Bronchial epithelial cell (primary cell): ENCODE measurements around the gene FOSB. TPM values are rescaled to one million over a fixed set of nuclear protein-coding genes. Genes with fewer than 3 reads are reported as not detected.

ENCODE experiments used
- DNase-seq: peaks from one replicate; pipeline ENCODE4 v3.0.0-alpha.2; 2010; ENCODE audit warnings: low read depth
- FAIRE-seq: peaks from 2 replicates; lab custom pipeline; 2011; peaks lifted over from hg19 to GRCh38; lab: Jason Lieb, UNC
- H3K27me3 ChIP-seq: 2 replicates; pipeline ENCODE4 v1.5.1; 2011; ENCODE audit warnings: low read length; ENCODE audit not compliant: control insufficient read depth, insufficient read depth
- H3K36me3 ChIP-seq: 2 replicates; pipeline ENCODE4 v1.5.1; 2011; ENCODE audit warnings: low read length; ENCODE audit not compliant: control insufficient read depth, insufficient read depth
- H3K4me3 ChIP-seq: 2 replicates; pipeline ENCODE4 v1.5.1; 2011; ENCODE audit warnings: mild to moderate bottlenecking, low read depth, low read length, control low read depth
- total RNA-seq: library from RNA; depleted of rRNA; stranded (reverse); fragments of >200 nt; gene quantifications from 2 replicates; pipeline ENCODE4 v1.2.1, GENCODE V29; 2014
- TF ChIP-seq, protein P1 (sequence below): IDR thresholded peaks from 2 replicates; pipeline ENCODE4 v1.5.1; 2011; ENCODE audit warnings: mild to moderate bottlenecking, moderate library complexity, low read length, control low read depth, inconsistent platforms; ENCODE audit not compliant: insufficient read depth, severe bottlenecking

Gene FOSB
- total RNA-seq, 1 donor from 2014 or later: 4.2 TPM

DNA sequence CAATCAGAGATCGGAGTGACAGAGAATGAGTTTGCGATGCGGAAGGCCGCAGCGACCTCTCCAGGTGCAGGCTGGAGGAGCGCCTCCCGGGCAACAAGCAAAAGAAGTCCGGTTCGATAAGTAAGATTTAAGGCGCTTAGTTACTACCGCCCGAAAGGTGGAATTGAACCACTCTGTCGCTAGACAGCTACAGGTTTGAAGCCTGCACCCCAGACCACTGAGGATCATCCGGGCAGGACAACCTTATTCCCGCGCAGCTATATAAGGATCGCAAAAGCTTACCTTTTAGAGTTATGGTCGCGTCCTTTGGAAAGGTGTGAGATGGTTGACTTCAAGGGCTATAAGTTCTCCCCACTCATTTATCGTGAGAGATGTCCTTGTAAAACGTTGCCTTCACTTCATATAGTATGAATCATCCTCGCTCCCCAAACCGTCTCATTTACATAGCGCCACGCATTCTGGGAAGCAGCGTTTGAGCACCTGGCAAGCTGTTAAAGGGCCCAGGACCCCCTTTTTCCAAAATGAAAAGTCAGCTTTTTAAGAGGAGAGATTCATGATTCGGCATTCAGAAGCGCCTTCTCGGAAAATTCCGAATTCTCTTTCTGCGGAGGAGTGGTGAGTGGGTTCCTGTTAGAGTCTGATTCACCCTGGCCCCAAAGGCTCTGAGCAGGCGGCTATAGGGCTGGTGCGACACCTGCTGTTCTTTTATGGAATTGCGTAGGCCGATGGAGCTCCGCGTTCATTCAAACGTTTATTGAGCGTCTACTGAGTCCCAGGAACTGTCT, 10.8 kb downstream of the FOSB start:
- Histone ChIP-seq H3K4me3 (peak overlapping the region; percentile 46), H3K27me3 (no peaks in the 10 kb centered on the region), H3K36me3 (no peaks in the 10 kb centered on the region)
- TF ChIP-seq, protein P1, sequence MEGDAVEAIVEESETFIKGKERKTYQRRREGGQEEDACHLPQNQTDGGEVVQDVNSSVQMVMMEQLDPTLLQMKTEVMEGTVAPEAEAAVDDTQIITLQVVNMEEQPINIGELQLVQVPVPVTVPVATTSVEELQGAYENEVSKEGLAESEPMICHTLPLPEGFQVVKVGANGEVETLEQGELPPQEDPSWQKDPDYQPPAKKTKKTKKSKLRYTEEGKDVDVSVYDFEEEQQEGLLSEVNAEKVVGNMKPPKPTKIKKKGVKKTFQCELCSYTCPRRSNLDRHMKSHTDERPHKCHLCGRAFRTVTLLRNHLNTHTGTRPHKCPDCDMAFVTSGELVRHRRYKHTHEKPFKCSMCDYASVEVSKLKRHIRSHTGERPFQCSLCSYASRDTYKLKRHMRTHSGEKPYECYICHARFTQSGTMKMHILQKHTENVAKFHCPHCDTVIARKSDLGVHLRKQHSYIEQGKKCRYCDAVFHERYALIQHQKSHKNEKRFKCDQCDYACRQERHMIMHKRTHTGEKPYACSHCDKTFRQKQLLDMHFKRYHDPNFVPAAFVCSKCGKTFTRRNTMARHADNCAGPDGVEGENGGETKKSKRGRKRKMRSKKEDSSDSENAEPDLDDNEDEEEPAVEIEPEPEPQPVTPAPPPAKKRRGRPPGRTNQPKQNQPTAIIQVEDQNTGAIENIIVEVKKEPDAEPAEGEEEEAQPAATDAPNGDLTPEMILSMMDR: peak; percentile 93
- DNase-seq: peak; percentile 76
- FAIRE-seq: no peak

DNA sequence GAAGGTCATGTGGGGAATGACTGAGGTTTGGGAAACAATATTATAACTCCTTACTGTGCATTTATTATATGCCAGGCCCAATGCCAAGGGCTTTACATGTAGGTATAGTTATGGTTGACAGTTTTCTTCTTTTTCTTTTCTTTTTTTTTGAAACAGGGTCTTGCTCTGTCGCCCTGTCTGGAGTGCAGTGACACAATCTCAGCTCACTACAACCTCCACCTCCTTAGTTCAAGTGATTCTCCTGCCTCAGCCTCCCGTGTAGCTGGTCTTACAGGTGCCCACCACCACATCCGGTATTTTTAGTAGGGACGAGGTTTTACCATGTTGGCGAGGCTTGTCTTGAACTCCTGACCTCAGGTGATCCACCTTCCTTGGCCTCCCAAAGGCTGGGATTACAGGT, 15.2 kb downstream of the FOSB start:
- TF ChIP-seq, protein P1: no peak
- no peak overlapping the region for H3K4me3 ChIP-seq
- no peak for DNase-seq
- H3K27me3 ChIP-seq: no peaks in the 10 kb centered on the region
- no peak for FAIRE-seq
- H3K36me3 ChIP-seq: no peaks in the 10 kb centered on the region

DNA sequence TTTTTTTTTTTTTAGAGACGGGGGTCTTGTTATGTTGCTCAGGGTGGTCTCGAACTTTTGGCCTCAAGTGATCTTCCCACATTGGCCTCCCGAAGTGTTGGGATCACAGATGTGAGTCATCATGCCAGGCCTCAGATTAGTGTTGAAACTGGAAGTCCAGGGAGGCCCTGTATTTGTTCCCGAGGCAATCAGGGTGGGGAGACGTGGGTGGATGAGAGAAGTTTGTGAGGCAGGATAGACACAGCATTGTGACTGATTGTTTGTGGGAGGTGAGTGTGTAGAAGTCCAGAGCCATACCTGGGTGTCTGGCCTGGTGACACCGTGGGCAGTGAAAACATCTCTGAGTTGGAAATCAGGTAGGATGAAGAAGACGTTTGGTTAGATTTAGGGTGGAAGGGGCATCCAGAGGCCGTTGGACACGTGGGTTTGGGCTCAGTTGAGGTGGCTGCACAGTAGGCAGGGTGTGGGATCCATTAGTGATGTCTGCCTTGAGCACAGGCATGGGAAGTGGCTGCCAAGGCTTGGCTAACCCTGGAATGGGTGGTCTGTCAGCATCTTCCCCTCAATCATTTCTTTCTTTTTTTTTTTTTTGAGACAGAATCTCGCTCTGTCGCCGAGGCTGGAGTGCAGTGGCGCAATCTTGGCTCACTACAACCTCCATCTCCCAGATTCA, 16.6 kb downstream of the FOSB start:
- TF ChIP-seq, protein P1: no peak
- no peaks in the 10 kb centered on the region for H3K36me3 ChIP-seq
- DNase-seq: peak; percentile 88
- H3K27me3 ChIP-seq: no peaks in the 10 kb centered on the region
- no peak for FAIRE-seq
- H3K4me3 ChIP-seq: no peak overlapping the region

GRCh38 chr19:45485305-45486077, 17.7 kb downstream of the FOSB start:
- Histone ChIP-seq H3K36me3 (no peaks in the 10 kb centered on the region), H3K27me3 (no peaks in the 10 kb centered on the region), H3K4me3 (peak overlapping the region; percentile 65)
- no peak for FAIRE-seq
- DNase-seq: peak; percentile 83
- TF ChIP-seq, protein P1: peak; percentile 96

DNA sequence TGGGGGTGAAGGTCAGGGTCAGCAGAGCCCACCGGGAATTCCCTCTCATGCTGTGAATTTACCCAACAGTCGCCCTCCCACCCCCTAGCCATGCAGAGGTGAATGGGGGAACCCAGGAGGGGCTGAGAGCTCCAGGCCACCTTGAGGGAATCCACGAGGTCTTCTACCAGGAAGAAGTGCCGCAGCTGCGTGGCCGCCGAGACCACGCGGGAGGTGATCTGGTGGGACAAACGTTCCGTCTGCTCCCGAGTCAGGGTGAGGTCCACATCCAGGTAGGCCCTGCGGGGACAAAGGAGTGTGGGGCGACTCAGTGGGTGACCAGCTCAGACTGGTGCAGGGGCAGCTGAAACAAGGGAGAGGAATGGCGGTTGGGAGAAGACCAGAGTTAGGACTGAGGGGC, 20.9 kb downstream of the FOSB start:
- TF ChIP-seq, protein P1: no peak
- no peak for FAIRE-seq

More for the DNA sequence above, 20.9 kb downstream of the FOSB start:
- no peaks in the 10 kb centered on the region for H3K27me3 ChIP-seq
- no peak overlapping the region for H3K4me3 ChIP-seq
- no peak for DNase-seq
- no peaks in the 10 kb centered on the region for H3K36me3 ChIP-seq
